ENCODE results near the gene PITPNM1. TPM values are rescaled to one million over a fixed set of nuclear protein-coding genes. Genes with fewer than 3 reads are reported as not detected.

Gene PITPNM1
- total and polyA plus RNA-seq, 2 of the 13 experiments (the other 11 are each of a cell fraction or from before 2014, with no cell fraction given), result 8.2 to 8.5 TPM

- TF ChIP-seq GATA4 (IDR thresholded peaks at IDR 0.05; ENCODE audit: borderline replicate concordance, low read depth), result 0 out of 2 replicates have a peak, but pooled peaks have one; percentile 32
- no peak; the same call in 1 of the 2 replicates for TF ChIP-seq ZNF782 (CRISPR knock-in tag; IDR thresholded peaks at IDR 0.05; ENCODE audit: borderline replicate concordance)
- TF ChIP-seq GATAD2A (CRISPR knock-in tag; IDR thresholded peaks at IDR 0.05), result no peak
- TF ChIP-seq CCAR2 (optimal IDR thresholded peaks at IDR 0.05; ENCODE audit: low read depth, low read length), result no peak
- 0 out of 2 replicates have a peak, but pooled peaks have one; percentile 14 for TF ChIP-seq STAT6 (CRISPR knock-in tag; IDR thresholded peaks at IDR 0.05; ENCODE audit: borderline replicate concordance)
- no peak for TF ChIP-seq ZBTB49 (CRISPR knock-in tag; IDR thresholded peaks at IDR 0.05; ENCODE audit: borderline replicate concordance)
- TF ChIP-seq, protein P1, sequence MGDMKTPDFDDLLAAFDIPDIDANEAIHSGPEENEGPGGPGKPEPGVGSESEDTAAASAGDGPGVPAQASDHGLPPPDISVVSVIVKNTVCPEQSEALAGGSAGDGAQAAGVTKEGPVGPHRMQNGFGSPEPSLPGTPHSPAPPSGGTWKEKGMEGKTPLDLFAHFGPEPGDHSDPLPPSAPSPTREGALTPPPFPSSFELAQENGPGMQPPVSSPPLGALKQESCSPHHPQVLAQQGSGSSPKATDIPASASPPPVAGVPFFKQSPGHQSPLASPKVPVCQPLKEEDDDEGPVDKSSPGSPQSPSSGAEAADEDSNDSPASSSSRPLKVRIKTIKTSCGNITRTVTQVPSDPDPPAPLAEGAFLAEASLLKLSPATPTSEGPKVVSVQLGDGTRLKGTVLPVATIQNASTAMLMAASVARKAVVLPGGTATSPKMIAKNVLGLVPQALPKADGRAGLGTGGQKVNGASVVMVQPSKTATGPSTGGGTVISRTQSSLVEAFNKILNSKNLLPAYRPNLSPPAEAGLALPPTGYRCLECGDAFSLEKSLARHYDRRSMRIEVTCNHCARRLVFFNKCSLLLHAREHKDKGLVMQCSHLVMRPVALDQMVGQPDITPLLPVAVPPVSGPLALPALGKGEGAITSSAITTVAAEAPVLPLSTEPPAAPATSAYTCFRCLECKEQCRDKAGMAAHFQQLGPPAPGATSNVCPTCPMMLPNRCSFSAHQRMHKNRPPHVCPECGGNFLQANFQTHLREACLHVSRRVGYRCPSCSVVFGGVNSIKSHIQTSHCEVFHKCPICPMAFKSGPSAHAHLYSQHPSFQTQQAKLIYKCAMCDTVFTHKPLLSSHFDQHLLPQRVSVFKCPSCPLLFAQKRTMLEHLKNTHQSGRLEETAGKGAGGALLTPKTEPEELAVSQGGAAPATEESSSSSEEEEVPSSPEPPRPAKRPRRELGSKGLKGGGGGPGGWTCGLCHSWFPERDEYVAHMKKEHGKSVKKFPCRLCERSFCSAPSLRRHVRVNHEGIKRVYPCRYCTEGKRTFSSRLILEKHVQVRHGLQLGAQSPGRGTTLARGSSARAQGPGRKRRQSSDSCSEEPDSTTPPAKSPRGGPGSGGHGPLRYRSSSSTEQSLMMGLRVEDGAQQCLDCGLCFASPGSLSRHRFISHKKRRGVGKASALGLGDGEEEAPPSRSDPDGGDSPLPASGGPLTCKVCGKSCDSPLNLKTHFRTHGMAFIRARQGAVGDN (CRISPR knock-in tag; IDR thresholded peaks at IDR 0.05), result peak; percentile 88
- TF ChIP-seq, protein P2, sequence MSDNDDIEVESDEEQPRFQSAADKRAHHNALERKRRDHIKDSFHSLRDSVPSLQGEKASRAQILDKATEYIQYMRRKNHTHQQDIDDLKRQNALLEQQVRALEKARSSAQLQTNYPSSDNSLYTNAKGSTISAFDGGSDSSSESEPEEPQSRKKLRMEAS (IDR thresholded peaks at IDR 0.05), result peak; percentile 40; the same call in 1 of the 2 replicates
- TF ChIP-seq, protein P3, sequence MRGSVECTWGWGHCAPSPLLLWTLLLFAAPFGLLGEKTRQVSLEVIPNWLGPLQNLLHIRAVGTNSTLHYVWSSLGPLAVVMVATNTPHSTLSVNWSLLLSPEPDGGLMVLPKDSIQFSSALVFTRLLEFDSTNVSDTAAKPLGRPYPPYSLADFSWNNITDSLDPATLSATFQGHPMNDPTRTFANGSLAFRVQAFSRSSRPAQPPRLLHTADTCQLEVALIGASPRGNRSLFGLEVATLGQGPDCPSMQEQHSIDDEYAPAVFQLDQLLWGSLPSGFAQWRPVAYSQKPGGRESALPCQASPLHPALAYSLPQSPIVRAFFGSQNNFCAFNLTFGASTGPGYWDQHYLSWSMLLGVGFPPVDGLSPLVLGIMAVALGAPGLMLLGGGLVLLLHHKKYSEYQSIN (CRISPR knock-in tag; IDR thresholded peaks at IDR 0.05; ENCODE audit: borderline replicate concordance), result no peak
- TF ChIP-seq ETV5 (CRISPR knock-in tag; IDR thresholded peaks at IDR 0.05; ENCODE audit: borderline replicate concordance), result peak; percentile 66; the same call in 1 of the 2 replicates
- TF ChIP-seq RAD51 (IDR thresholded peaks at IDR 0.05; ENCODE audit: borderline replicate concordance), result peak; percentile 91
- TF ChIP-seq ZNF256 (CRISPR knock-in tag; conservative IDR thresholded peaks at IDR 0.05), result no peak
- TF ChIP-seq, protein P4, sequence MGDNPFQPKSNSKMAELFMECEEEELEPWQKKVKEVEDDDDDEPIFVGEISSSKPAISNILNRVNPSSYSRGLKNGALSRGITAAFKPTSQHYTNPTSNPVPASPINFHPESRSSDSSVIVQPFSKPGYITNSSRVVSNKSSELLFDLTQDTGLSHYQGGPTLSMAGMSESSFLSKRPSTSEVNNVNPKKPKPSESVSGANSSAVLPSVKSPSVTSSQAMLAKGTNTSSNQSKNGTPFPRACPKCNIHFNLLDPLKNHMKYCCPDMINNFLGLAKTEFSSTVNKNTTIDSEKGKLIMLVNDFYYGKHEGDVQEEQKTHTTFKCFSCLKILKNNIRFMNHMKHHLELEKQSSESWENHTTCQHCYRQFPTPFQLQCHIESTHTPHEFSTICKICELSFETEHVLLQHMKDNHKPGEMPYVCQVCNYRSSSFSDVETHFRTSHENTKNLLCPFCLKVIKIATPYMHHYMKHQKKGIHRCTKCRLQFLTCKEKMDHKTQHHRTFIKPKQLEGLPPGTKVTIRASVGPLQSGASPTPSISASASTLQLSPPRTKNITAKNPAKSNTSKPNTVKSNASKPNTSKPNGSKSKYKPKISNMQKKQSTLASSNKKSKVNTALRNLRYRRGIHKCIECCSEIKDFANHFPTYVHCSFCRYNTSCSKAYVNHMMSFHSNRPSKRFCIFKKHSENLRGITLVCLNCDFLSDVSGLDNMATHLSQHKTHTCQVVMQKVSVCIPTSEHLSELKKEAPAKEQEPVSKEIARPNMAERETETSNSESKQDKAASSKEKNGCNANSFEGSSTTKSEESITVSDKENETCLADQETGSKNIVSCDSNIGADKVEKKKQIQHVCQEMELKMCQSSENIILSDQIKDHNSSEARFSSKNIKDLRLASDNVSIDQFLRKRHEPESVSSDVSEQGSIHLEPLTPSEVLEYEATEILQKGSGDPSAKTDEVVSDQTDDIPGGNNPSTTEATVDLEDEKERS (CRISPR knock-in tag; IDR thresholded peaks at IDR 0.05), result peak; percentile 58; the same call in 1 of the 2 replicates
- no peak for TF ChIP-seq ZNF207 (IDR thresholded peaks at IDR 0.05; ENCODE audit: borderline replicate concordance)
These were observed 40.6 kb downstream of the PITPNM1 start (continued) for GRCh38 chr11:67464411-67465188.

Data from HepG2 (cell line).